ENCODE measurements around the gene SMG6.

The SMG6 gene

DNA sequence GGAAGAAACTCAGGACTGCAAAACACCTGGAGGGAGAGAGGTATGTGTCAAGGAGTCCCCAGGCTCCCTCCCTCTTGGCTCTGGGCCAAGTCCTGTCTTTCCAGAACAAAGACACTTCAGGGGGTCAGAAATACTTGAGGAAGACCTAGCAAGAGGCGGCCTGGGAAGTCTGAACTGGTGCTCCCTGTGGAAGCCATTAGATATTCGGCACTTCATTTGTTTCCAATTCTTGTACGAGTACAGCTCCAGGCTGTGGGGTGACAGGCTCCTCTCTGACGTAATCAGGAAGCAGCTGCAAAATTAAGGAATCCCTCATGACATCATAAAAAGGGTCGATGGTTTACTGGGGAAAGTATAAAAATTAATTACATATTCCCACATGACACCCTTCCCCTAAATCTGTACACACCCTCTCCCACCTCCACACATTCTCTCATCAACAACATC is 108.7 kb downstream of the SMG6 start:
- DNase-seq (ENCODE audit: low spot score) = no peak
- TF ChIP-seq, protein P1, sequence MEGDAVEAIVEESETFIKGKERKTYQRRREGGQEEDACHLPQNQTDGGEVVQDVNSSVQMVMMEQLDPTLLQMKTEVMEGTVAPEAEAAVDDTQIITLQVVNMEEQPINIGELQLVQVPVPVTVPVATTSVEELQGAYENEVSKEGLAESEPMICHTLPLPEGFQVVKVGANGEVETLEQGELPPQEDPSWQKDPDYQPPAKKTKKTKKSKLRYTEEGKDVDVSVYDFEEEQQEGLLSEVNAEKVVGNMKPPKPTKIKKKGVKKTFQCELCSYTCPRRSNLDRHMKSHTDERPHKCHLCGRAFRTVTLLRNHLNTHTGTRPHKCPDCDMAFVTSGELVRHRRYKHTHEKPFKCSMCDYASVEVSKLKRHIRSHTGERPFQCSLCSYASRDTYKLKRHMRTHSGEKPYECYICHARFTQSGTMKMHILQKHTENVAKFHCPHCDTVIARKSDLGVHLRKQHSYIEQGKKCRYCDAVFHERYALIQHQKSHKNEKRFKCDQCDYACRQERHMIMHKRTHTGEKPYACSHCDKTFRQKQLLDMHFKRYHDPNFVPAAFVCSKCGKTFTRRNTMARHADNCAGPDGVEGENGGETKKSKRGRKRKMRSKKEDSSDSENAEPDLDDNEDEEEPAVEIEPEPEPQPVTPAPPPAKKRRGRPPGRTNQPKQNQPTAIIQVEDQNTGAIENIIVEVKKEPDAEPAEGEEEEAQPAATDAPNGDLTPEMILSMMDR (IDR thresholded peaks at IDR 0.05; ENCODE audit: extremely low read depth, missing control alignments) = no peak

DNA sequence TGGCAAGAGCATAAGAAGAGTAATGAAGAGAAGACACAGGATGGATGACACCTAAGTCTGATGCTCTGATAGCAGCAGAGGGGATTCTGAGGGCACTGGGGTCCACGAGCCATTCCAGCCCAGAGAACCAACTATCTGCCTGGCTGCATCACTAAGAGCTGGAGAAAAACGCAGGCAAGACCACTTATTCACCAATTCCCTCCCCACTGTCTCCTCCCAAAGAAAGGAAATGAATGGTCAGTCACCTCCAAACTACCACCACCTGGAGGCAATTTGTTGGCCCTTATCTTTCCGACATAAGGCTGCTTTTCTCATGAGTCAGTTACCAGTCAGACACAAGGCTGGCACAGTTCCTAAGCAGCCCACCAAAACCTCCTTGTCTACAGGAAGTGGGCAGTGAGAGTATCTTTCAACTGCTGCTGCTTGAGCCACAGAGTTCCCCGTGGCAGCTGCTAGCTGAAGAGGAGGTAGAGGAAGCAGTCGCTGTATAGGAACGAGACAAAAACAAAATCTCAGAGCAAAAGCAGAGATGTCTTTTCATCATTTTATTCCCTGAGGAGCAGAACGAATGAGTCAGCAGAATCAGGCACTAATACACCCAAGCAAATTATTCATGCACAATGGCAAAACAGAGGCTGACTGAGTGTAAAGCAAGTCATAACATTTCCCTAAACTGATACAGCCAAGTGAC is 111.1 kb downstream of the SMG6 start:
- TF ChIP-seq, protein P1 (IDR thresholded peaks at IDR 0.05; ENCODE audit: extremely low read depth, missing control alignments) = no peak
- DNase-seq (ENCODE audit: low spot score) = peak; percentile 11

DNA sequence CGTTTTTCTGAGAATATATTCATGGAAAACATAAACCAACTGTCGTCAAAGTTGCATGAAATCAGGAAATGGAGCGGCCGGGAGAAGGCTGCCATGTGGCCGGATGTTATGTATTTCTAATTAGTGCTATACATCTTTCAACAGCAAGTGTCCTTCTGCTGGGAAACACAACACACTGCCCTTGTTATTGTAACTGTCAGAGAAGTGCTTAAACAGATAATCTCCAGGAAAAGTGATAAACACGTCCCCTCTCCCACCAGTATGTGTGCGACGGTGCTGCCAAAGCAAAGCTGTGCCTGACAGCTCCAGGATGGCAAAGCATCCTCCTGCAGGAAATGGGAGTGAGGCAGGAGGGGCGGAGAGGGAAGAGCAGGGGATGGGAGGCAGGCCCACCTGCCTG is 111.8 kb downstream of the SMG6 start:
- TF ChIP-seq, protein P1 (IDR thresholded peaks at IDR 0.05; ENCODE audit: extremely low read depth, missing control alignments) = no peak
- DNase-seq (ENCODE audit: low spot score) = no peak

DNA sequence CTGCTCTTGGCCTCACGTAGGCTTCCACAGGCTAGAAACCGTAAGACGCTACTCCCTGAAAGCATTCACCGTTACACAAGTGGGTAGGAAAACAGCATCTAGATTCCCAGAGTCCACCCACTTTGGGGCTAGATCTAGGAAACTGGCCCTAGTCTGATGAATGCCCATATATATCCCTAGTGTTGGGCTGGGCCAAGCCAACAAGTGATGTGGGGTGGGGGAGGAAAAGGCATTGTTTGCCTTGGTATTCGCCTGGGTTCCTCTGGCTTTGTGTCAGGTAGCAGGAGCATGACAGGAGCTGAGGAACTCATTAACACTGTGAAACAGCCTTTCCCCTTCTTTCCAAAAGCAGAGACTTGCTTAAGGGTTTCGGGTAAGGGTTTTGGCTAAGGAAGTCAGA is 112.4 kb downstream of the SMG6 start:
- DNase-seq (ENCODE audit: low spot score) = no peak
- TF ChIP-seq, protein P1 (IDR thresholded peaks at IDR 0.05; ENCODE audit: extremely low read depth, missing control alignments) = no peak

DNA sequence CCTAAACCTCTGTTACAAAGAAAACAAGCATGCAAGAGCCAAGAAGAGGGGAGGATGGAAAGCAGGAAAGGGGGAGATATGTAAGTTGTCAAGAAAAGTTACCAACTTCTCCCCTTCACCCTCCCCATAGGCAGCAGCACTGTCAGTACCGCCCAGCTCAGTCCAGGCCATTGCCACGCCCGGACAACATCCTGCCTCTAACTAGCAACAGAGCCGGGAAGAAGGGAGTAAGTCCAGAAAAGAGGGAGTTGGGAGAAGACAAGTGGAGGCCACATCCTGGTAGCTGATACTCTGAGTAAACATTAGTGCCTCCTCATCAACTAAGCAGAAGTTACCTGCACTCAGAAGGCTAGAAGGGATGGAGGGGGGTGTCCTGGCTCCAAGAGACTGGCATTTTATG is 113.6 kb downstream of the SMG6 start:
- no peak for DNase-seq (ENCODE audit: low spot score)
- TF ChIP-seq, protein P1 (IDR thresholded peaks at IDR 0.05; ENCODE audit: extremely low read depth, missing control alignments) = no peak

DNA sequence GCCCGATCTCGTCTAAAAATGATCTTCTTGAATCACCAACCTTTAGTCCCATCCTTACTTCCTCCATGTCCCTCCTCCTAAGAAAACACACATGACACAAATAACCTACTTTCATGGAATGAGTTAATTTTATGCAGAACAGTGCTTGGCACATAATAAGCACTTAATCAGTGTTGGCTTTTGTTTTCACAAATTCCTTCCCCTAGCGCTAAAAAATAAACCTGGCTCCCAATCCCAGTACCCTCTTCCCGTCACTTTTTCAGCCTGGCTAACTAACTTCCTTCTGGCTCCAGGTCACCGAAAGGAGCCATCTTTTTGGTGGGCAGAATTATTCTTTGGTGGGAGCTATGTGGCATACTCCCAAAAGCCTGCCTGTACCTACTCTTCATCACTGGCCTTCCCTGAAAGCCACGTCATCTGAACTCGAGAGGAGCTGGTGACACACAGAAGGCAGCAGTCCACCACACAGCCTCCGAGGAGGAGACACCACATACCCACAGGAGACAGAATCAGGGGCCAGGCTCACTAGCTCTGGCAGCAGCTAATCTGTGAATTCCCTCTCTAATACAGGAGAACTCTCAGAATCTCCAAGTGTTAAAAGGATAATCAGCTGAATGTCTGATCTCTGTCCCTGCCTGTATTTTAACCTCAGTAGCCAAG is 114.5 kb downstream of the SMG6 start:
- TF ChIP-seq, protein P1 (IDR thresholded peaks at IDR 0.05; ENCODE audit: extremely low read depth, missing control alignments) = no peak
- DNase-seq (ENCODE audit: low spot score) = no peak

DNA sequence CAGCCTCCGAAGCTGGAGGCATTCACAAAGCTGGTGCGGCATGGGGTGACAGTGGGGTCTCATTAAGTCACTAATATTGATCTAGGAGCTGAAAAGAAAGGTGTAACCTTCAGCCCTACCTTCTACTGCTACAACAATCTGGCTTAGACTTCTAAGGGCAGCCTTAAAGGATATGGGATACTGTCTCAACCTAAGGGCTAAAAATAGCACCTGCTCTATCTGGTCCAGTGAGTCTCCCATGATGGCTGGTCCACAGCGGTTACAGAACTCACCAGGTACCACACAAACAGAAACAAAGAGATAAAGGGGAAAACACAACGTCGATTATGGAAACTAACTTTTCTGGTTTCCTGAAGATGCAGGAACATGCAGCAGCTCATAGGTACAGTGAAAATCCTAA is 115.8 kb downstream of the SMG6 start:
- TF ChIP-seq, protein P1 (IDR thresholded peaks at IDR 0.05; ENCODE audit: extremely low read depth, missing control alignments) = no peak
- no peak for DNase-seq (ENCODE audit: low spot score)

Measured in GM20000 (cell line).